GM21825 (cell line): ENCODE measurements around the gene STK38L.

Experiments used
- ATAC-seq: cut with Tn5 transposase; IDR thresholded peaks from one replicate; pipeline ENCODE4 v1.9.1; 2021; ENCODE audit warnings: mild to moderate bottlenecking, moderate library complexity; ENCODE audit not compliant: unreplicated experiment

Gene STK38L

DNA sequence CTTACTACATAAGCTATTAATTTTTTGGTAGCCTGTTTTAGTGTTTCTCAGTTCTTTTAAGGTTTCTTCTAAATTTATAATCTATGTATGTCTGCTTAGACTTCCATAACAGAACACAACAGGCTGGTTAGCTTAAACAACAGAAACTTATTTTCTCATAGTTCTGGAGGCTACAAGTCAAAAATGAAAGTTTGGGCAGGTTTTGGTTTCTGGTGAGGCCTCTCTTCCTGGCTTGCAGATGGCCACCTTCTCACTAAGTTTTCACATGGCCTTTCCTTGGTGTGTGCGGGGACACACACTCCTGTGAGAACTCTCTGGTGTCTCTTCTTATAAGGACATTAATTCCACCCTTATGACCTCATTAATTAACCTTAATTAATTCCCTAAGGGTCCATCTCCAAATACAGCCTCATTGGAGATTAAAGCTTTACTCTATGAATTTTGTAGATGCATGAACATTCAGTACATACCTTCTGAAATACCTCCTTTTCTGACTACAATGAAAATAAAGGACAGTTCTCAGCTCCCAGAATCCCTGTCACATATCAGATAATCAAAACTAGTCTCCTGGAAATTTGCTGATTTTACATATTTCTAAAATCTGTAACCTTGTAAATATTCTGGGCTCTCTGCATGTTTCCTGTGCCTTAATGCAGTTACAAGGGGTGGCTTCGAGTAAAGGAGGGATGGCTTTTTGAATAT lies 65.4 kb downstream of the STK38L start:
- no peak for ATAC-seq

DNA sequence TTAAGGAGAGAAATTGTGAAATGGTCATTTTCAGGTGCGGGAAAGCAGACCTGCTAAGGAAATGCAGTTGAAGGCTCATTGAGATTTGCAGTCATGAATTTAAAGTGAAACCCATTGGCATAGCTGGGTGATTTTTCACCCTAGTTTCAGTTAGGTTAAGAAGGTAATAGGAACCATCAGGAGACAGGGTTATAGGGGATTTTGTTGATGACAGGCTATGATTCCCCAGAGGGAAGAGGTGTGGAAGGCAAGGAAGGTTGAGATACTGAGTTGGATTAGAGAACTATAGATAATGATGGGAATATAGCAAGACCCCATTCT lies 65.9 kb downstream of the STK38L start:
- ATAC-seq, result no peak

DNA sequence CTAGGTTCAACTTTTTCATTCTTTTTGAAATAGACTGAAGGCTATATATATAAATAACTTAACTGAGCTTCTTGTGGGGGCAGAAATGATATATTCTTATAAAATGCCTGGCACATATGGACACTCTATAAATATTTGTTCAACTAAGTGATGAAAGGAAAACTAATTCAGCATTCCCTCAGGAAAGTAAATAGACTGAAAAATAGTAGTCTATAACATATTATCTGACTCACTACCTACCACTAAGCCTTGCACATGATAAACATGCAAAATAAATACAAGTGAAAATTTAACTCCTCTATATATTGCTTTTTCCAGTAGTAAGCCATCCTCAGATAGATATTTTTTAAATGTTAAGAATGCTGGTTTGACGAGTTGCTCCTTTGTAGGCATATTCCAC lies 72.9 kb downstream of the STK38L start:
- ATAC-seq, result no peak

DNA sequence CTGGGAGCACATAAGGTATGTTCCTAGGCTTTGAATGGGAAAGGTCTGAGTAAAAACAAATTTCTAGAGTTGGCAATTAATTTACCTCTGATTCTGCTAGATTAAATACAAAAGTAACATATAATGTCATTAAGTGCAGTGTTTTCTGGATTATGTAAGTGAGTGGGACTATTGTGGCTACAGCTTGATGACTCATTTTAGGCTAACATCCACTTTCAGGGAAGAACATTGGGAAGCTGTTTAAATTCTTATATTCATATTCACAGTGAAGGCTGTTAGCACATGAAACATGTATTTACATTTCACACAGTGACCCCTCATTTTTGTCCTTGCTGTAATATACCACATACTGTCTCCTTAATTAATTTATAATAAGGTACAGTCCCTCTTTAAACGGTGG lies 75.3 kb downstream of the STK38L start:
- no peak for ATAC-seq

DNA sequence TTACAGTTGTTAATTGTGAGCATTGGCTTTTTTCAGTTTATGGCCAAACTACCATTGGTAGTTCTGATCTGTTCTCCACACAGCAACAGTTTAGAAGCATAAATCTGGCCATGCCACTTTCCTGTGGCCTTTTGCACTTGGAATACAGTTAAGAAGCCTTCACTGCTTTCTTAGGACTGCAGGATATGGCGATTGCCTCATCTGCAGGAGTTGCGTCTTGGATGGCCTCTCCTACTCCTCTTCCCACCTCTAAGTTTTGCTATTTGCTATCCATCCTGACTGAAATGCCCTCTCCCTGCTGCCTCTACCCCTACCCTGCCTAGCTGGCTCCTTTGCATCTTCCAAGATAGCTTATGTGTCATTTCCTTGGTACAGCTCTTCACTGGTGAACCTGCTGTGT lies 75.8 kb downstream of the STK38L start:
- no peak for ATAC-seq

DNA sequence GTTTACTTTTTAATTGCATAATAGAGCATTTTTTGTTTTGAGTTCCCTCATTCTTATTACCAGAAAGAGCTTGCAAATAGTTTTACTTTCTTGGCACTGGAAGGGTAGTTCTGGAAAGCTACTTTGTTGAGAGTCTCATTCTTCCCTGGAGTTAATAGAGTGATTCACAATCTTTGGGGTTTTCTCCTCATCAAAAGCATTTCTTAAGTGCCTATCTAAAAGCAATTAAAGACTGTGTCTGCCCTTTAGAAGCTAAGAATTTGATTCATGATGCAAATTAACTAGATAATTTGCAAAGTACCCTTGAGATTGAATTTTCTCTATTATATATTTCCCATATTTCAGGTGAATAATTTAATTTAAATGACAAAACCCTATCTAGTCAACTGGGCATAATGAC lies 80.4 kb downstream of the STK38L start:
- ATAC-seq, result no peak

DNA sequence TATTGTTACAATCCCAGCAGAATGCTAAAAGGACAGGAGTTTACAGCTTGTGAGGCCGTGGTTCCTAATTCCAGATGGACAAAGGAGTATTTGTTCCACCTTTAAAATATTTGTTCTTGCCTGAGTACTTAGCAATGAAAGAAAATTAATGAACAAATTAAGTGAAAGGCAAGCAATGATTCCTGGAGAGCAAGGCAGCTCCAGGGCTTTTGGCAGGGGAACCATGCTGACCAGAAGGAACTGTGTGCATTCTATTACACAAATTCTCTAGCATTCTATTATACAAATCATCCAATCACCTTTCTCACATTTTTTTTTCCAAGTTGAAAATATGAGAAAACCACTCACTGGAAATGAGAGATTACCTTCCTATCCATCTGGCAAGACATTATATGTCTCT lies 86.8 kb downstream of the STK38L start:
- ATAC-seq, result no peak

DNA sequence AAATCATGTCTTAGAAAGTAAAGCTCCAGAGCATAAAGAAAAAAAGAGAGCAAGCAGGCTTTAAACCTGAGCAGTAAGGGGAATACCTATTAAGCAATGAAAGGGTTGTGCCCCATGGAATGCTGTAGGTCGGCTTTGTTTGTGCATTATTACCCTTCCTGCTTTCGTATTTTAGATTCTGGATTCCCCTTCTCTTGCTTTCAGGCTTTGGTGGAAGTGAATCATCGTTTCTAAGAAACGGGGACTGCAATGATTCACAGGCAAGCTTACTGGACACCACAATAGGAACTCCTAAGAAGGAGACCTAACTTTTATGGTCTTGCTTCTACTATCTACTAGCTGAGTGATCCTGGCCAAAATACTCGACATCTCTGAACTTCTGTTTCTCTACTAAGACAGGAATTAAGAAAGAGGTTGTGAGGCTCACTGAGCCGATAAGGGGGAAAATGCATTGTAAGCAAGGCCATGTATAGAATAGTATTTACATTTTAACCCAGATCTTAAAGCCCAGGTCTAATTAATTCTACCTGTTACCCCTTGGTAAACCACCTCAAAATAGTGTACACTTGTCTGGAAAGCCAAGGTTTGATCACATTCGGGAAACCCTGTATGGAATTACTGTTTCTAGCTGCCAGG lies 87.3 kb downstream of the STK38L start:
- ATAC-seq, result peak; percentile 49

DNA sequence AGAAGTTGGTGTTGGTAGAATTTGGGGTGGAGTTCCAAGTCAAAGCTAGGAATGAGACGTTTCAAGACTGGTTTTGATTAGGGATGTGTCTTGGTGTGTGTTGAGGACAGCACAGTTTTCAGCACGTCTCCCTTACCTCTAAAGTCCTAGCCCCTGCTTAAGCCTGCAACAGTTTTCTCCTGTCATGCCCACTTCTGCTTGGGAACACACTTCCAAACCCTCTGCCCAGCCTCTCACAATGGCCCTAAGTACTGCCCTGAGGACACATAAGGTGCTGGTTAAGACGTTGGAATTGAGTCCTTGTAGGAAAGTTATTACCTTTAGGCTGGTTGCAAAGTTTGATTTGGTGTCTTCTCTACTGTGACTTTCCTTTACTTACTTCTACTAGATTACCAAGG lies 87.8 kb downstream of the STK38L start:
- ATAC-seq, result no peak

DNA sequence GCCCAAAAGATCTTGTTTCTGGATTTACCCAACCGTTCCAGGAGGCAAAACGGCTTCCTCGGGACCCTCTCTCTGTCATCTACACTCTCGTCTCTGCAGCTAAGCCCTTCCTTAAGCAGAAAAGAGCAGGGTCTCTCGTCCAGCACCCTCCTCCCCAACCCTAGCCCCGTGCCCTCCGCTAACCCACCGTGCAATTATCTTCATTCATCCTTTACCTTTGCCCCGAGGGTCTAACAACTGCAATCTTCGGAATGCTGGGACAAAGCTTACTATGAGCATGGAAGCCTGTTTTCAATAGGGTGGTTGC lies 88.3 kb downstream of the STK38L start:
- ATAC-seq, result no peak

DNA sequence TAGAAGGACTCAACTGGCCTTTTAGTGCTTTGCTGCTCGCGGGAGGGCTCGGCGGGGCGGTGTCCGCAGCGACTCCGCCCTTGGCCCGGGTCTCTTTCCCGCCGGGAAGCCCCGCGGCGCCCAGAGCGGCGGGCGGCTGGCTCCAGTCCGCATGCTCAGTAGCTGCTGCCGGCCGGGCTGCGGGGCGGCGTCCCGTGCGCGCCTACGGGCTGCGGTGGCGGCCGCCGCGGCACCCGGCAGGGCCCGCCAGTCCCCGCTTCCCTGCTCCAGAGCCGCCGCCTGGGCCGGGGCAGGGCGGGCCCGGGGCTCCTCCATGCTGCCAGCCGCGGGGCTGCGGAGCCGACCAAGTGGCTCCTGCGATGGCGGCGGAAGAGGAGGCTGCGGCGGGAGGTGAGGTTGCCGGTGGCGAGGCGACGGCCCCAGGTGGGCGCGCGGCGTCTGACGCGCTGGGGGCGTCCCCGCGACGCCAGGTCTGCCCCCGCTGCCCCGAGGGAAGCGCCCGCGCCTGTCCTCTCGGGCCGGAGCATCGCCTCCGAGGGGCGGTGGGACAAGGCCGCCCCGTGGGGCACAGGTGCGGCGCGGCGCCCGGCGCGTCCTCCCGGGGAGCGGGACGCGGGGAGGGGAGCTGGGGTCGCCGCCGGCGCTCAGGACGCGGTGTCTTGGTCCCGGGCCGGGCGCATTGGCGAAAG lies 88.8 kb downstream of the STK38L start, which contains the start of gene BMAL2:
Gene BMAL2 (plus strand): TSS at position 123 of the 689 bp plus-strand sequence. CDS start 237 bp downstream, at position 360.
- peak; percentile 35 for ATAC-seq

DNA sequence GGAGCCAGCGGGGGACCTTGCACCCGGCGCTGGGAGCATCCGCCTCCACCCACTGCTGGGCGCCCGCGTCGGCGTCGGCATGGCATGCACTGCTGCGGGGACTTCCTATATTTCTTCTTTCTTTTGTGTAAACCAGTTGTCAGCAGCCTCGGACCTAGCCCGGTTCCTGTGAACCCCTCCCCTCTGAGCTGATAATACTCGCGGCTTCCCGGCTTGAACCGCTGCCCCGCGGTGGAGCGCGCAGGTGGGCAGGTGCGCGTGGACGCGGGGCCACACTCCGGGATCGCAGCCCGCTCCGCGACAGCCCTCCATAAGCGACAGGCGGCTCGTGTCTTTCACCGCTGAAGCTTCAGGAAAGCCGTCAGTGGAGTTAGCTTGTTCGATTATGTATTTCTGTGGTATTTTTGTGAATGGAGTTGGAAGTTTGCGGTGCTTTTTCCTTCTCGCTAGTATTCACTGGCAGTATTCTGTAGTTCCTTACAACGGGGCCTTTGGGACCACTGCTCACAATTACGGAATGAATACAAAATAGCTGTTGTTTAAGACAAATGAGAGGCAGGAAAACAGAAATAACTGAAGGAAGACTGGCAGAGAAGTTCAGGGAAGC lies 89.4 kb downstream of the STK38L start:
- ATAC-seq, result peak; percentile 16

DNA sequence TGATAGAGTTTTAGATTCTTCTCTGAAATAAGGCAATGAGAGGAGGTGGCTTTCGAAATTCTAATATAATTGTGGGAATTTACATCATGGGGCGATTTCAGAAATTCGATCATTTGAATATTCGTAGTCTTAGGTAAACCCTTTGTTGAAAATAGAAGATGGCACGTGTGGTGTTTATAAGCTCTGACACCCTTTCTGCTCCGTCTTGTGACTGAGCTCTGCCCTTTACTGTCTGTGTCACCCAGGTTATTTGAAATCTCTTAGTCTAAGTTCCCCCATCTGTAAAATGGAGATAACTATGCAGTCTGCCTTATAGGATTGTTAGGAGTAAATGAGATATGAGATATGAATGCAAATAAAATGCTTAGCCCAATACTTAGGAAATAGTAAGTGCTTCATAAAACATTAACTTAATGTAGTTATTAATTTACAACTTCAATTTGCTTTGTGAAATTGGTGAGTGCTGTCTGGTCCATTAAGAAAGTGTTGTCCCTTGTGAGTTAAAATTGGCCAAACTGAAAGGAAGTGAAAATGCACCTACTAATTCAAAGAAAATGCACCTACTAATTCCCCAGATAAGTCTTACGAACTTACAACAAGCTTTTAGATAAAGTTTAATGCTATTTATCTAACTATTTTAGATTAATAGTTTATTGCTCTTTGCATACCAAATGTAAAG lies 90.1 kb downstream of the STK38L start:
- no peak for ATAC-seq

DNA sequence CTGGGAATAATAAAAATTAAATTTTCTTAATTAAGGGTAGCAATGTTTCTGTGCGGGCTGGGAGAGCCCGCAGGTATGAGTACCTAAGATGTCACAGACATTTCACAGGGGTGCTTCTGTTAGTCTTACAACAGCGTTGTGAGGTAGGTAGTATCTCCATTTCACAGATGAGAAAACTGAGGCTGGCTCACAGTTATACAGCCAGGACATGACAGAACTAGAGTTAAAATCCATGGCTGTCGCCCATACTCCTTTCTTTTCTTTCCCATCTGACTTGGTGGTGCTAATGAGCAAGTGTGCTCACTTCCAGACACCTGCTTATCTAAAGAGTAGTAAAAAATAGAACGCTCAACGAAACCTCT lies 90.6 kb downstream of the STK38L start:
- ATAC-seq, result no peak

DNA sequence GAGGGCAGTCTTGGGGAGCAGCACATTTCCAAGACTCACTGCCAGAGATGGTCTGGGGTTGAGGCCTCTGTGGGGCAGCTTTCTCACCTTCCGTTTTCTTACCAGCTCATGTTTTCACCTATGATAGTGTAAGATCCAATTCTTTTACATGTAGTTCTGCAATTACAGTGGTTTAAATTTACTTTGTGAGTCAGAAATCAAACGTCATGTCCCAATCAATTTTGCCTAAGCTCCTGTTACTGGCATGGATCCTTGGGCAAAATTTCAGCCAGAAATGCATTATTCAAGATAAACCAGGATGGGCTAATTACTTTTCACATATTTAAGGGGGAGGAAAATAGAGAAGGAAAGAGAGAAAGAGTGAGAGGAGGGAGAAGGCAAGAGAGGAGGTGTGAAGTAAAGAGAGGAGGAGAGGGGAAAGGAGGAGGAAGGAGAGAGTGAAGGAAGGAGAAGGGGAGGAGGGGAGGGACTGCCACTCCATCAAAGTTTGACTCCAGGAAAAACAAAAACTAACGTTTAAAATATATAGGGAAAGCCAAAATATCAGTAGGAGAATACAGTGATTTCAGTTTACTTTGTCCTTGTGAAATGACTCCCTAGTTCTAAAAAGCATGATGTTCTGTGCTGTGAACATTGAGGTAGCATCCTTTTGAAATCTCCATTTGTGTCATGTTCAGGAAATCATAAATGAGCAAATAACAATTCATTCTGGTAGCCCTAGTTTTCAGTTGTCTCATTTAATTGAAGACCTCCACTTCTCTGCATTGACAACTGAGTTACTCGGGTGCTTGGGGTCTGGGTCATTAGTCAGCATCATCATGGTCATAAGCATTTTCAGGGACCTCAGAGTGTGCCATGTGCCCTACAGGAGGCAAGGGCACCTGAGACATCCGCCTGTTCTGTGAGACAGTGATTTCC lies 91.5 kb downstream of the STK38L start:
- ATAC-seq, result no peak

DNA sequence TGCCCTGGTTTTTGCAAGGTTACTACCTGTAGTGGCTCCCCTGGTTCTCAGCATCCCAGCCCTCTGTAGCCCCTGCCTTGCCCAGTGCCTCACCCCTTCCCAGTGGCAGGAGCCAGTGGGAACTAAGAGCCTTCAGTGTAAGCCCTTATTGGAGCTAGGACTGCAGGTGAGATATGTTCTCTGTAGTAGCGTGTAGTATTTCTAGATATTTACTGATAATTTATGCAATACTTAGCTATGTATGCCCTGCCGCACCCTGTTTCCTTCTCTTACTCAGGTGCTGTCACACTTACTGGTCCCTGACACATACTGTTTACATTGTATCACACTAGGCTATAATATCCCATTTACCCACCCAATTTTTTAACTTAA lies 92.2 kb downstream of the STK38L start:
- ATAC-seq, result no peak

DNA sequence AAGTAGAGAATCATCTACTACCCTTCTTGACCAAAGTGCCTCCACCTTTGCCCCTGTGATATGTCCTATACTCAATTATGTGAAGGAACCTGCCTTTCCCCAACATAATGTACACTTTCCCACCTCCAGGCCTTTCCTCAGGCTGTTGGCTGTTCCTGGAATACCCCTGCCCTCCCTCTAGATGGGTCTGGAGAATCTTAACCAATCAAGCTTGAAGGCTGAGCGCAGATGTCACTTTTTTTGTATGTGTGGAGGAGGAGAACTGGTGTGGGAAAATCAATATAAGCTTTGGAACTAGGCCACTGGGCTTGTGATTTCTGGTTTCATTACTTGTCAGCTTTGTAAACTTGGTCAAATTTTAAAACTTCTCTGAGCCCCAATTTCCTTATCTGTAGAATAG lies 93.3 kb downstream of the STK38L start:
- ATAC-seq, result no peak

DNA sequence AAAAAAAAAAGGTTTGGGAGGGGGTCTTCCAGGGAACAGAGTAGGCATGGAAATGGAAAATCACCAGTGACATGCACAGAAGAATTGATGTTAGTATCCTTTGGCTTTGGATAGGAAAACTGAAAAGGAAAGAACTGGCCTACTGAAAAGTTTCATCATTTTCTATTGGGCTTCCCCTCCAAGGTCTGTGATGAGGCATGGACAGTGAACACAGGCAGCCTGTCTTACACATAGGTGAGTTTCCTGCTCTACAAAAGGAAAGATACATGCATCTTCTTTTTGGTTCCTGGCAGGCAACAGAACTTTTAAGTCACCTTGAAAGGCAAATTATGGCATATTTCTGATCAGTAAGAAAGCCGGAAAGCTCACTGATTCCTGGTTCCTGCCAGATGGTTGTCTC lies 94.4 kb downstream of the STK38L start:
- ATAC-seq, result no peak

DNA sequence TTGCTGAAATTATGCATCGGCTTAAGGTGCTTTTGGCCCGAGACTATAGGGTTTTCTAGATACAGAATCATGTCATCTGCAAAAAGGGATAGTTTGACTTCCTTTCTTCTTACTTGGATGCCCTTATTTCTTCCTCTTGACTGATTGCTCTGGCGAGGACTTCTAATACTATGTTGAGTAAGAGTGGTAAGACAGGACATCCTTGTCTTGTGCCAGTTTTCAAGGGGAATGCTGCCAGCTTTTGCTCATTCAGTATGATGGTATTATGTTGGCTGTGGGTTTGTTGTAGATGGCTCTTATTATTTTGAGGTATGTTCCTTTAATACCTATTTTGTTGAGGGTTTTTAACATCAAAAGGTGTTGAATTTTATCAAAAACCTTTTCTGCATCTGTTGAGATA lies 96.9 kb downstream of the STK38L start:
- ATAC-seq, result no peak

DNA sequence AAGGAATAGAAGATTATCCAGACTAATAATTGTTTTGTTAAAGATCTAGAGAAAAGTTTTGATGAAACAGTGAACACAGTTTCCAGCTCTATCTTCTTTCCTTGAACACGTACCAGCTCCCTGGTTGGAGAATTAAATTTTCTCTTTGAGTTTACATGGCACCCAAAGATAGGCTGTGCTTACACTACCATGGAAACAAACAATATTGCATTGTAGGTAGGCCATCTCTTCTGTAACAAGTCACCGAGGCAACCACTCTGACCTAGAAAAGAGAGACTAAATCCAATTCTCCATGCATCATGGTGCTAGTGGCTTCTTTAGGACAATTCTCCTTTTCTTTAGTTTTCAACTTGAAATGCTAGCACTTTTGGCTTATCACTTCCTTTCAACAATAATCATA lies 98.5 kb downstream of the STK38L start:
- ATAC-seq, result no peak
